Measurements from ENCODE around the gene ZCCHC2. TPM values are rescaled to one million over a fixed set of nuclear protein-coding genes. Genes with fewer than 3 reads are reported as not detected.
A peak's percentile ranks its signal among the peaks of the same experiment; 100 is the strongest.

Gene ZCCHC2
- polyA plus RNA-seq, 1 donor (not counting 4 experiments of a cell fraction or from before 2014, with no cell fraction given): 12.9 TPM

- DNase-seq (ENCODE audit: low read depth, low spot score): peak; percentile 21
- FAIRE-seq: no peak
Measured at GRCh38 chr18:62555135-62555534, 32.3 kb downstream of the ZCCHC2 start.

DNA sequence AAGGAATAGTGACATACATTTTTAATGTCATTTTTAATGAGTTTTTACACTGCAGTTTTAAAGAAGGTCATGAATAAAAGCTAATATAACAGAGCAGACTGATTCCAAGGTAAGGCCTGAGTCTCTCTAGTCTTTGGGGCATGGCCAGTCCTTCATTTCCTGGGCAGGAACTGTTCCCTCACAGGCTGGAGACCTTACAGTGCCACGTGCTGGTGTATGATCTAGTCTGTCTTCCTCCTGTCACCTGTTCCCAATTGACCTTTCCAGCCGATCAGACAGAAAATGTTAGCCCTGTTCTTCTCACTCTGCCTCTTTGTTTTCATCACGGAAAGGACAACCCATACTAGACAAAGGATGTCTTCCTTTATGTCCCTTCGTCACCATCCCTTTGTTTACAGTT lies 33.6 kb downstream of the ZCCHC2 start:
- Histone ChIP-seq H3K4me2 (ENCODE audit: control insufficient read depth, extremely low read depth, insufficient read depth, low read depth, low read length) (no peak overlapping the region), H3K4me3 (ENCODE audit: control insufficient read depth in 2 of 3, extremely low read depth in 1 of 3, insufficient read depth in 2 of 3, low read depth in 1 of 3, low read length in 3 of 3) (no peak overlapping the region), H3K27ac (ENCODE audit: control insufficient read depth, insufficient read depth, low read length) (no peak overlapping the region), H4K20me1 (ENCODE audit: control insufficient read depth, extremely low read depth, insufficient read depth, low read length) (no peaks in the 10 kb centered on the region), H3K4me1 (ENCODE audit: control insufficient read depth, extremely low read depth, insufficient read depth, low read length) (peaks cover 11% of the 10 kb centered on the region), H2AFZ (ENCODE audit: control insufficient read depth, low read length) (no peak overlapping the region), H3K9me1 (ENCODE audit: control insufficient read depth, extremely low read depth, insufficient read depth, low read length) (no peaks in the 10 kb centered on the region), H3K9ac (ENCODE audit: control insufficient read depth, extremely low read depth, insufficient read depth, low read length) (no peak overlapping the region), H3K9me3 (ENCODE audit: control insufficient read depth, low read depth, low read length) (no peaks in the 10 kb centered on the region), H3K27me3 (ENCODE audit: control insufficient read depth, extremely low read depth, insufficient read depth, low read length) (no peaks in the 10 kb centered on the region), H3K36me3 (ENCODE audit: control insufficient read depth in 2 of 2, extremely low read depth in 1 of 2, insufficient read depth in 2 of 2, low read length in 2 of 2) (peaks cover 5 to 9% of the 10 kb centered on the region in 2 experiments), H3K79me2 (ENCODE audit: control insufficient read depth, insufficient read depth, low read length) (no peaks in the 10 kb centered on the region)
- DNase-seq (ENCODE audit: low read depth, low spot score) (no peak), FAIRE-seq (no peak)
- no peak for TF ChIP-seq EZH2 (IDR thresholded peaks at IDR 0.05; ENCODE audit: low read length)
- TF ChIP-seq, protein P1, sequence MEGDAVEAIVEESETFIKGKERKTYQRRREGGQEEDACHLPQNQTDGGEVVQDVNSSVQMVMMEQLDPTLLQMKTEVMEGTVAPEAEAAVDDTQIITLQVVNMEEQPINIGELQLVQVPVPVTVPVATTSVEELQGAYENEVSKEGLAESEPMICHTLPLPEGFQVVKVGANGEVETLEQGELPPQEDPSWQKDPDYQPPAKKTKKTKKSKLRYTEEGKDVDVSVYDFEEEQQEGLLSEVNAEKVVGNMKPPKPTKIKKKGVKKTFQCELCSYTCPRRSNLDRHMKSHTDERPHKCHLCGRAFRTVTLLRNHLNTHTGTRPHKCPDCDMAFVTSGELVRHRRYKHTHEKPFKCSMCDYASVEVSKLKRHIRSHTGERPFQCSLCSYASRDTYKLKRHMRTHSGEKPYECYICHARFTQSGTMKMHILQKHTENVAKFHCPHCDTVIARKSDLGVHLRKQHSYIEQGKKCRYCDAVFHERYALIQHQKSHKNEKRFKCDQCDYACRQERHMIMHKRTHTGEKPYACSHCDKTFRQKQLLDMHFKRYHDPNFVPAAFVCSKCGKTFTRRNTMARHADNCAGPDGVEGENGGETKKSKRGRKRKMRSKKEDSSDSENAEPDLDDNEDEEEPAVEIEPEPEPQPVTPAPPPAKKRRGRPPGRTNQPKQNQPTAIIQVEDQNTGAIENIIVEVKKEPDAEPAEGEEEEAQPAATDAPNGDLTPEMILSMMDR (optimal IDR thresholded peaks at IDR 0.05 in 1 of 3, IDR thresholded peaks at IDR 0.05 in 1 of 3, conservative IDR thresholded peaks at IDR 0.05 in 1 of 3; ENCODE audit: extremely low read depth in 1 of 3, insufficient read depth in 2 of 3, low read length in 3 of 3): no peak
- dilution Hi-C loops (cut with MboI; ENCODE audit: extremely low pct_ligation_motif_present, low sequenced_read_pairs): no loop called here

More at GRCh38 chr18:62555135-62555534, 32.3 kb downstream of the ZCCHC2 start:
- TF ChIP-seq, protein P1 (optimal IDR thresholded peaks at IDR 0.05 in 1 of 3, IDR thresholded peaks at IDR 0.05 in 1 of 3, conservative IDR thresholded peaks at IDR 0.05 in 1 of 3; ENCODE audit: extremely low read depth in 1 of 3, insufficient read depth in 2 of 3, low read length in 3 of 3): no peak
- TF ChIP-seq EZH2 (IDR thresholded peaks at IDR 0.05; ENCODE audit: low read length): no peak
- H3K9ac ChIP-seq (ENCODE audit: control insufficient read depth, extremely low read depth, insufficient read depth, low read length): no peak overlapping the region
- H2AFZ ChIP-seq (ENCODE audit: control insufficient read depth, low read length): no peak overlapping the region
- no peaks in the 10 kb centered on the region for H3K9me1 ChIP-seq (ENCODE audit: control insufficient read depth, extremely low read depth, insufficient read depth, low read length)
- dilution Hi-C loops (cut with MboI; ENCODE audit: extremely low pct_ligation_motif_present, low sequenced_read_pairs): no loop called here
- H3K4me2 ChIP-seq (ENCODE audit: control insufficient read depth, extremely low read depth, insufficient read depth, low read depth, low read length): peak overlapping the region; percentile 34
- H3K79me2 ChIP-seq (ENCODE audit: control insufficient read depth, insufficient read depth, low read length): no peaks in the 10 kb centered on the region
- H3K27me3 ChIP-seq (ENCODE audit: control insufficient read depth, extremely low read depth, insufficient read depth, low read length): no peaks in the 10 kb centered on the region
- no peaks in the 10 kb centered on the region for H4K20me1 ChIP-seq (ENCODE audit: control insufficient read depth, extremely low read depth, insufficient read depth, low read length)
- no peaks in the 10 kb centered on the region for H3K9me3 ChIP-seq (ENCODE audit: control insufficient read depth, low read depth, low read length)
- H3K4me3 ChIP-seq (ENCODE audit: control insufficient read depth in 2 of 3, extremely low read depth in 1 of 3, insufficient read depth in 2 of 3, low read depth in 1 of 3, low read length in 3 of 3): no peak overlapping the region
- peaks cover 10 to 11% of the 10 kb centered on the region in 2 experiments for H3K36me3 ChIP-seq (ENCODE audit: control insufficient read depth in 2 of 2, extremely low read depth in 1 of 2, insufficient read depth in 2 of 2, low read length in 2 of 2)
- peaks cover 11% of the 10 kb centered on the region for H3K4me1 ChIP-seq (ENCODE audit: control insufficient read depth, extremely low read depth, insufficient read depth, low read length)
- H3K27ac ChIP-seq (ENCODE audit: control insufficient read depth, insufficient read depth, low read length): peak overlapping the region; percentile 37
